ENCODE results near the gene HOXD9. TPM values are rescaled to one million over a fixed set of nuclear protein-coding genes. Genes with fewer than 3 reads are reported as not detected.

HOXD9 gene
- total RNA-seq, 1 donor from 2014 or later = 4.7 TPM

DNA sequence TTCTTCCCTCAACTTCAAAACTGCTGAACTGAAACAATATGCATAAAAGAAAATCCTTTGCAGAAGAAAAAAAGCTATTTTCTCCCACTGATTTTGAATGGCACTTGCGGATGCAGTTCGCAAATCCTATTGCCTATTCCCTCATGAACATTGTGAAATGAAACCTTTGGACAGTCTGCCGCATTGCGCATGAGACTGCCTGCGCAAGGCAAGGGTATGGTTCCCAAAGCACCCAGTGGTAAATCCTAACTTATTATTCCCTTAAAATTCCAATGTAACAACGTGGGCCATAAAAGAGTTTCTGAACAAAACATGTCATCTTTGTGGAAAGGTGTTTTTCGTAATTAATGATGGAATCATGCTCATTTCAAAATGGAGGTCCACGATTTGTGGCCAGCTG lies 15.4 kb downstream of the HOXD9 start:
- DNase-seq = no peak

DNA sequence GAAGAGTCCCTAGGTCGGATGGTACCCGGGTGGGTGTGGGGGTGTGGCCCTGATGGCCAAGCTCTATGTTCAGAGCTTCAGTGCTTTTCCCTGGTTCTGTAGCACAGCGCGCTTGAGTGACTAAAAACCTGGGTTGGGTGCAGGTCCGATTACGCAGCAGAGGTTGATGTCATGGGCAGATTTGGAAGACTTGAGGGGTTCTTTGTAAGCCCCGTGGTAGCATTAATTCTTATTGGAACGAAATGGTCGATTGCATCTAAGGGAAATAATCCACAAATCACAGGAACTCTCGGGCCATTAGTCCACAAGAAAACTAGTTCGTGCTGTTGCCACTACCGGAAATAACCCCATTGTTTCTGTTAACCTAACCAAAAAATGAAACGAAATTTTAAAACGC lies 16.0 kb downstream of the HOXD9 start:
- DNase-seq = peak; percentile 28

DNA sequence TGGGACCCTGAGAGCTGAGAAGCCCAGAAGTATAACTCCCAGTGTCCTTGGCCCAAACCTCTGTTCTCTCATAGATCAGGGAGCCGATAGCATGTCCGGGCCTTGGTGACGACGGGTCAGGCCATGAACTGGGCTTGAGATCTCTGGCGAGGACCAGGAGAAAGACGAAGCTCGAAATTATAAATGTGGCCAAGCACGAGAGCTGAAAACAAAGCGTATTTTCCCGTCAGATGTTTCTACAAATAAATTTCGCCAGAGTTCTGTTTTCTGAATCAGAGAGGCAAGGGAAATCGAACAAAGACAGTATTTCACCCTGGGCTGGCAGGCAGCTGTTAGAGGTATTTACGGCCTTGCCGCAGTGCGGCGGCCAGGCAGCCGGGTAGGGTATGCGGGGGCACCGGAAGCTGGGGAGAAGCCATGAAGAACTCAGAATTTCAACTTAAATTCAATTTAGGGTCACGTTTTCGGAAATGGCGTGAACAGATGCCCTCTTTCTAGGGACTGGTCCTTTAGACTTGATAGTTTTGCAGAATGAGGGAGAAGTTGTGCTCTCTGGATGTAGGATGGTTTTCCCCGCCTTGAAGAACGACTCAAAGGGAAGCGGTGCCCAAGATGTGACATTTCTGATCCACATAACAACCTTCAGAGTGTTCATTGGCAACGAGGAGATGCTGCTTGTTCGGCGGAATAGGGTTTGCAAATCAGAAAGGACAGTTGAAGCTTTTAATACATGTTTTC lies 16.6 kb downstream of the HOXD9 start:
- DNase-seq = peak; percentile 28

DNA sequence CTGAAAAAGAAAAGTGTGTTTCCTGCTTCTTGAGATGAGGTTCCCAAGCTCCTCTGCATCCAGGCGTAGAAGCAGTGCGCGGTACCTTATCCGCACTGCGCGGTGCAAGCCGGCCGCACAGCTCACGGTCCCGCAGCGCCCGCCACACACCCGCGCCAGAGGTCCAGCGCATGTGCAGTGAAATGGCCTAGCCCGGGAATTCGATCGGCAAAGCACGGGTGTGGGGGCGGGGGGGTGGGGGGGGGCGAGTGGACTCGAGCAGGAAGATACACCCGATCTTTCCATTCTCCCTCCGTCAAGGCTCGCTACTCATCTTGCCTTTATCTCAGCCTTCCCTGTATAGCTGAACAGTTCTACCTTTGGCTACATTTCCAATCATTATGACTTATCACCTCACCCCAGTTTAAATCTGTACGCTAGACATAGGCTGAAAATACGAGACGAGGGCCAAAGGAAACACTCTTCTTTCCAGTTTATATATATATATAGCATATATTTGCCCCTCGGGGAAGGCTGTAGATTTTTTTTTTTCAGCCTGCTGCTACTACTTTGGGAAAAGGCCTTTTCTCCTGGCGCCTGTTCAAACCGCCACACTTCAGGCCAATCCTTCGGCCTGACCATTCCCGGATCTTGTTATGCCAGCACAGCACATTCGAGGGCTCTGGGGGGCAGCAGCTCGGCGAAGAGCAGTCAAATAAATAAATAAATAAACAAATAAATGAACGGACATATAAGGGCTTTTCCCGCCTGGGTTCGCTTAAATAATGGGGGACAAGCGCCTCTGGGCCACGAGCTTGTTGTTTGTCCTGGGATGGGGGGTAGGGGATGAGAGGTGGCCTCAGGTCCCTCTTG lies 17.4 kb downstream of the HOXD9 start:
- peak; percentile 55 for DNase-seq

DNA sequence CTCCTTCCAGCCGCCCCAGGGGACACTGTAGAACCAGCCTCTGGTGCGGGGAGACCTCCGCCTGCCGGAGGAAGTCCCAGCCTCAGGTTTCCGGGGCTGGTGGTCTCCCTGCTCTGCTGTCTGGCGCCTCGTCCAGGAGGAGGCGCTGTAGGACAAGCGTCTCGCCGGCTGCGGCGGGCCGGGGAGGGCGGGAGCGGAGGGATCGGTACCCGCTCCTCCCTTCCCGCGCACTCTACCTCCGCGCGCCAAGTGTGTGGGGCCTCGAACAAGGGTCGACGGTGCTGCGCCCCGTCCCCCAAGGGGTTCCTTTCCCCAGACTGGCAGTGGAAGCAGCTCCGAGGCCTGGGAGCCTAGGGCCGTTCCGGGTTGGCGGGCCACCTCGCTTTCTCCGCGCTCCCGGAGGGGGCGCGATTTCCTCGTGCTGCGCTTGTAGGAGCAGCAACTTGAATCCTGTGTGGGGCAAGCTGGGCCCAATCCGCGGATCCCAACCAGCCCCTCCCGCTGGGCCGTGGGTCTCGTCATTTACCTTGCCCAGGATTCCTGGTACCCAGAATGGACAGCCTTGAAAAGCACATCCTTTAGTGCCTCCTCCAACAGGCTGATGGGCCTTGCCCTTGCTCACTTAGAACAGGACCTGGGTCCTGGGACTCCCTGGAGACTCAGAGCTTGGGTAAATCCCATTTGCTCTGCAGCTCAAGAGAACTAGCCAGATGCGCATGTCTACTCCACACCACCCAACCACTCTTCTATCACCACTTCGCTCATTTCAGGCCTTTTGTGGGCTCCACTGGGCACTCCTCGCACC lies 18.2 kb downstream of the HOXD9 start:
- peak; percentile 84 for DNase-seq

DNA sequence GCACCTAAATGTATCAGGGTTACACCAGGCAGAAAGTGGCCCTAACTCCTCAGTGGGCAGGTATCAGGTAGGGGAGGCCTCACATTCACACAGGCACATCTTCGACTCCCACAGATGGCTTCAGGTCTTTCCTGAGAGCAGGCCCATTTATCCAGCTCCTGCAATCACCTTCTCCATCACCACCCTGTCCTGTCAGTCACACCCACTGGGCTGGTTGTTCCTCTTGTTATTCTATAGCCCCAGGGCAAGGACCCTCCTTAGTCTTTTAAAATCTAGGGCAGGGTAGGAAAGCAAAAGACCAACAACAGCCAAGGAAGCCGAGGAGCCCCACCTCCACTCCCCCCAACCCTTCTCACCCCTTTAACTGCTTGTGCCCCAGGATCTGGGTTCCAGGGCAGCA lies 19.8 kb downstream of the HOXD9 start:
- DNase-seq = no peak

DNA sequence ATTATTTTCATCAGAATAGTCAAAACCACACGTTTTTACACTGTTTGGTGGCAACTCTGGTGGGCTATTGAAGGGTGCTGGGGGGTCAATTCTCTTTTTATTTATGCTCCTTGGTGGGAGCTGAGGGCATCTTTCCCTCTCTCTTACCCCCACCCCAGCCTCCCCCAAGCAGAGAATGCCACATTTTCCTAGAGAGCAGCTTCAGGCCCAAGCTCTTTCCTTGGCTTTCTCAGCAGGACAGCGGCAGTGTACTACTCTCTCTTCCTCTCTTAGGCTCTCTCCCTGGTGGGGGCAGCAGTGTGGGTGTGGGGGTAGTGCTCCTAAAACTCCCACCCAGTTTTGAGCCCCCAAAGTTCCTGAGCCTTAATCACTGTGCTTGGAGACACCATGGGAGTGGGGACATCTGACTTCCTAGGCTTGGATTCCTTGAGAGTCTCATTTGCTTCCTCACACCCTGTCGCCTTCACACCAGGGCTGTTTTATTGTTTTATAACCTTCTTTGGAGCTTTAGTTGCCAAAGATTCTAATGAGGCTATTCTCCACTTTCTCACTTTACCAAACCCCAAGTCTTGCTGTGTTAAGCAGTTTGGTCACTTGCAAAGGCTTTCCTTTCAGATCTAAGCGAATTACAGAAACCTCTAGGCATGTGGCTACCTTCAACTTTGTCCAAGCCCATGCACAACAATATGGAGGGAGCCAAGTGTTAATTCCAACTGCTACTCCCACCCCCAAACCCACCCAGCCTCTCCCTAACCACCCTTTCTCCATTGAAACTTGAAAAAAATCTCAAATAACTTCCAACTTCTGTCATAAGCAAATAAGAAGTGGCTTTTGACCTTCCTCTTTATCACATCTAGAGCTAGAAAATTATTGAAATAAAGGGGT lies 22.8 kb downstream of the HOXD9 start:
- no peak for DNase-seq

DNA sequence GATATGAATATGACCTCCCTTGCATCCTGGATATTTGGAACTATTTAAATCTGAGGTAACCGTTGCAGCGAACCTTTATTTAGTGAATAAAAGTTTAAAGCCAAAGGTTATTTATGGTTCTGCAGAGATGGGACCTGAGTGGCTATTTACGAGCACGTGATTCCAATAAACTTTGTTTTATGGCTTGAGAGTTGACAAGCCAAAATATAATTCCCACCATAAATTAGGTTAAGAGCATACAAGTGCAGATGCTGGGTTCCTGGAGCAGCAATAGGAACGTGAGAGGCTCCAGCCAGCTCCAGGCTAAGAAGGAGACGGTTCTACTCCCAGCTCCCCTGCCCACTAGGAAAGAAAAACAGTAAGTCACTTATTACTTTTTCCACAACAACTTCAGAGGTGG lies 23.6 kb downstream of the HOXD9 start:
- DNase-seq = peak; percentile 15

DNA sequence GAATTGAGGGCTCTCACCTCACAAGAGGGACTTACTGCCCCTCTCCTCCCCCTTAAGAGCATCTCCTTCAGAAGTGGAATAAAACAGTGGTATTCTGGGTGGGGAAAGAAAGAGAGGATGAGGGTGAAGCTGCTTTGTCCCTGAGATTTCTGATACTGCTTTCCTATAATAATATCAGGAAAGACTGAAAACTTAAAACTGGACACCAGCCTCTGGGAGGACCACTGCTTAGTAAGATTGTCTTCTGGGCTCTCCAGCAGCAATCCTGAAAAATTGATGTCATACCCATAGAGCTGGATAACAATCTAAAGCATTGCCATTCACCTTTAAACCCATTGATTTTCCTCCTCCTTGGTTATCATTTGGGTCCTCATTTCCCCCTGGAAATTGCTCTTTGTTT lies 24.1 kb downstream of the HOXD9 start:
- DNase-seq = no peak

DNA sequence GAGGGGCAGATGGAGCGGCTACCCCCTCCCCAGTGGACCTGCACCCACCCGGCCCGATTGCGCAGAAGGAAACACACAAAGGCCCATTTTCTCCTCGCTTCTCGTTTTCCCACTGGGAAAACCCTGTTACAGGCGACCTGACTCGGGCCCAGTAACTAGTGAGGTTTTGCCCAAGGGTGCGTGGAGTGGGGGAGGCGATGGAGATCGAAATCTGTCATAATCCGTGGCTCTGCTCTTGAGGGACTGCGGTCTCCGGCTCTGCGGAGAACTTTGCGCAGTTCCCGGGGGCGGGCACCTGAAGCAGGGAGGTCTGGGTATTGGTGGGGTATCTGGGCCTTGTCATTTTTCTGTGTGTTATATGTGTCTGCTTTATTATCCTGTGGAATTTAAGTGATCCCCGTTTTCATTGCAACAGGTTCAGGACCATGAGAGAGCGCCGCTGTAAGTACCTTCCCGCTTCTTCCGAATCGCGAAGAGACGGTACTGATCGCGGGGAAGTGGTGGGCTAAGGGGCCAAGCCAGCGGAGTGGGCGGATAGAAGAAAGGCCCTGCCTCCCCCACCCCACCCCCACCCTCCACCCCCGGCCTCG lies 24.8 kb downstream of the HOXD9 start:
- no peak for DNase-seq

DNA sequence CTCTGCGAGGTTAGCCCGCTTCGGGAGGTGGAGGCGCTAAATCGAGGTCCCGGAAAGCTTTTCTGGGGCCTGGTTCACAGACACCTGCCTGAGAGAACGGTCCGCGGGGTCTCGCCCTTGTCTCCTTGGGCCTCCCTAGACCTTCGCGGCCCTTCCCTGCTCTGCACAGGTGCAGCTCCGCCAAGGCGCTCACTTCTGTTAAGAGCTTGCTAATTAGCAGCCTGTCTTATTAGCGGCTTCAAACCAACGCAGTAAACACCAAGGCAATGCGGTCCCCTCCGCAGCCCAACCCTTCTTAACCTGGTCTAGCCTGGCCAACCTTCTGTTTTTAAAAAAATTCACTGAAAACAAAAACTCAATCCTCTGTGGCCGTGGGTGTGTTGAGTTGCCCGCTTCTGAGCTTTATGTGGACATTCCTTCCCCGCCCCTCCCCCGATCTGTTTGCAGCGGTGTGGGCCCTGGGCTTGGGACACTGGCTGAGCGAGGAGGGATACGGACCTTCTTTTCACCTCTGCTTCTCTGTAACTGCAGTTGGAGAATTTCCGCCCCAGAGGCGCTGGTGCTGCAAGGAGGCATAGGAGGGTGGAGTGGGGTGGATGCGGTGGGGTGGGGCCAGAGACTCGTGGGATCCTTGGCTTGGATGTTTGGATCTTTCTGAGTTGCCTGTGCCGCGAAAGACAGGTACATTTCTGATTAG lies 25.4 kb downstream of the HOXD9 start:
- no peak for DNase-seq

DNA sequence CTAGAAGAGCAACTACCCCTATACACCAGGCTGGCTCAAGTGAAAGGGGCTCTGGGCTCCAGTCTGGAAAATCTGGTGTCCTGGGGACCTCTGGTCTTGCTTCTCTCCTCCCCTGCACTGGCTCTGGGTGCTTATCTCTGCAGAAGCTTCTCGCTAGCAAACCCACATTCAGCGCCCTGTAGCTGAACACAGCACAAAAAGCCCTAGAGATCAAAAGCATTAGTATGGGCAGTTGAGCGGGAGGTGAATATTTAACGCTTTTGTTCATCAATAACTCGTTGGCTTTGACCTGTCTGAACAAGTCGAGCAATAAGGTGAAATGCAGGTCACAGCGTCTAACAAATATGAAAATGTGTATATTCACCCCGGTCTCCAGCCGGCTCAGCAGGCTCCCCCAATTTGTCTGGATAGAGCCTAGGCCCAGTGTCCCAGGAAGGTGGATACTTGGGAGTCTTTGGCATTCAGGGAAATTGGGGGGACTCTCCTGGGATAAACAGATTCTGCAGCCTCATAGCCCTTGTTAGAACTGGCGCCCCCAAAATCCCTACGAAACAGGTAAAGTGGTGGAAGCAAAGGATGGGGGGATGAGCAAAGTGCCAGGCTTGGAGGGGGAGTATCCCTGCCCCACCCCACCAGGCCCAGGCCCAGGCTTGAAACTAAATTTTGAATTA lies 26.4 kb downstream of the HOXD9 start:
- DNase-seq = no peak

DNA sequence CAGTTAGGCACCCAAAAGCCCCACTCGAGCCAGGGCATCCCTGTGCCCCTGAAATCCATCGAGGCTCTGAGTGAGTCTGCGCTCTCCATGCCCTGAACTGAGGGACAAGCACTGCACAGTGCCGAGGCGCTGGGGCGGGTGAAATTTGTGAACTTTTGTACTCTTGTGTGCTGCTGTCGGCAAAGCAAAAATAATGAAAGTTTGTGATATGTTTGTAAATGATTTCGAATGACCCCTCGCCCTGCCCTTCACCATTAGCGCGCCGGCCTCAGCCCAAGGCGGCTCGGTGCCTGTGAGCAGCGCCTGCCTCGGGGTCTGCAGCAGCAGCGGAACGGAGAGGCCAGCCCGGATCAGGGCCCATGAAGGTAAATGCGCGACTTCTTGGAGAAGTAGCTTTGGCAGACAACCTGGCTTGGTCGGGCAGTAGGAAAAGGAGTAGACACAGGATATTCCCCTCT lies 27.0 kb downstream of the HOXD9 start:
- no peak for DNase-seq

DNA sequence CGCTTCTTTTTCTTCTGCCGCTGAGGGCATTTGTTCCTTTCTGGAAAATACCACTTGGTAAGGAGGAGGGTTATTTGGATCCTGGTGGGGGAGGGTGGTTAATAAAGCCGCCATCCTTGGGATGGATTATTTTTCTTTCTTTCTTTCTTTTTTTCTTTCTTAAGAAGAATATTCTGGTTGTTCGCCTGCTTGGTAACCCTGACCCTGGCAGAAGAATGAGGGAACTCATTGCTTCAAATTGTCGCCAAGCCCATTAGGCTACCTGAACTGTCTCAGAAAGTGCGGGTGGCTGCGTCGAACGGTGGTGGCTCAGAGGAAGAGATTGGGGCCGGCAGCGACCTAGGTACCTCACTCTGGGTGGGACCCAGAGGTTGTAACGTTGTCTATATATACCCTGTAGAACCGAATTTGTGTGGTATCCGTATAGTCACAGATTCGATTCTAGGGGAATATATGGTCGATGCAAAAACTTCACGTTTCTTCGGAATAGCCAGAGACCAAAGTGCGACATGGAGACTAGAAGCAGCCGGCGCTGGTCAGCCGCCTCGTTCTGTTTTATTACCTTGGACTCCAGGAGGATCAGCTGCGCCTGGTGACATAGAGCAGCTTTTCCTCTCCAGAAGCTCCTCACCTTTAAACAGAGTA lies 27.5 kb downstream of the HOXD9 start:
- no peak for DNase-seq

DNA sequence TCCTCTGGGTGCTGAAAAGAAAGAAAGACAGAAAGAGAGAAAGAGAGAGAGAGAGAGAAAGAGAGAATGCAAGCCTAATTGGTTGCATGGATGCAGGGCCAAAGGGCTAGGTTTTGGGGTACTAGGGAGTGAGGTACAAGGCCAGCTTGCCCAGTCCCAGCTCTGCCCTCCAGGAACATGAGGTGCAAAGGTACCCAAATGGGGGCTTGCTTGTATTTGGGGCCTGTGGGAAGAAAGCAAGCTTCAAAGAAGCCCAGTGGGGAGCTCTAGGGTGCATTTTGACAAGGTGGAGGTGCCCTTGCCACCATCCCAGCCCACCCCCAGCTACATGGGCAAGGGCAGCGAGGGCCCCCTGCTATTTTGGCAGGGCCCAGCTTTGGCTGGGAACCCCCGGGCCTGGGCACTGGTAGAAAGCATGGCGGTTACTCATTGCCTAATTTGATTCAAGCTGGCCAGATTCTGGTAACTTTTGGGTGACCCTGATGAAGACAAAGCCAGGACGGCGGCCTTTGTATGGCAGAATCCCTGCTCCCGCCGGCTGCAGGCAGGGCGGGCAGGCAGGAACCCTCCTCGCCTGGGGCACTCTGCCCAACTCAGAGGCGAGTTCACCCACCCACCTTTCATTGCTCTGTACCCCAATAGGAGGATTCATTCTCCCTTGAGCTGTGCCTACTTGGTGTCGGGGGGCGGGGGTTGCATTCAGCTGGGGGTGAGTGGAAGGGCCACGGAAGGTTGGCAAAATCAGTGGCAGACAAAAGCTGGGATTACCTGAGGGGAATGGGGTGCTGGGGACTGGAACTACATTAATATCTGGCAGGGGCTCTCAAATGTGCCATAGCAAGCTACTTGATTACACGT lies 28.3 kb downstream of the HOXD9 start:
- DNase-seq = no peak

DNA sequence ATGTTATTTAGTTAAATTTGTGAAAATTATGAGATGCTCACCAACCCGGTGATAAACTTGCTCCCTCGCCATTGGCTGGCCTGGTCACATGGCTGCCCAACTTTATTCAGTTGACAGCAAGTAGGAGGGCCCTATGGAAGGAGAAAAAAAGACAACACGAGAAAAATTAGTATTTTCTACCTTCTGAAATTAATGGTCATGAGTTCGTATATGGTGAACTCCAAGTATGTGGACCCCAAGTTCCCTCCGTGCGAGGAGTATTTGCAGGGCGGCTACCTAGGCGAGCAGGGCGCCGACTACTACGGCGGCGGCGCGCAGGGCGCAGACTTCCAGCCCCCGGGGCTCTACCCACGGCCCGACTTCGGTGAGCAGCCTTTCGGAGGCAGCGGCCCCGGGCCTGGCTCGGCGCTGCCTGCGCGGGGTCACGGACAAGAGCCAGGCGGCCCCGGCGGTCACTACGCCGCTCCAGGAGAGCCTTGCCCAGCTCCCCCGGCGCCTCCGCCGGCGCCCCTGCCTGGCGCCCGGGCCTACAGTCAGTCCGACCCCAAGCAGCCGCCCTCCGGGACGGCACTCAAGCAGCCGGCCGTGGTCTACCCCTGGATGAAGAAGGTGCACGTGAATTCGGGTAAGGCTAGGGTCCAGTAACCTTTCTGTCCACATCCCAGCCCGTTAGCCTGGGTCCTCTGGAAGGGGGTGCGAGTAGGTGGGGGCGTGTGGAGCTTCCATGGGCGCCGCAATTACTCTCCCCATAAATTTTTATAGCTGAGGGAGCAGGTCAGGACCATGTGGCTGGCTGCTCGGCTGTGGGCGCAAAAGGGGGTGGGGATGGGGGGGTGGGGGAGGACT lies 29.1 kb downstream of the HOXD9 start, which contains the start of gene HOXD4:
TSS of gene HOXD4 (plus strand) at position 109 of the 846 bp plus-strand sequence. CDS start at position 193, 84 bp downstream.
- no peak for DNase-seq

Measured in skin of body (tissue), 2 donors.